Hepatocyte (in vitro differentiated cells): ENCODE data around the gene FAM163A. TPM values are rescaled to one million over a fixed set of nuclear protein-coding genes. Genes with fewer than 3 reads are reported as not detected.

Experiments used
- DNase-seq: peaks from one replicate; pipeline ENCODE4 v3.0.0-alpha.2; 2016; ENCODE audit warnings: low spot score
- H2AFZ ChIP-seq: fragments of 200-600 bp; sonication (generic); 2 replicates; pipeline ENCODE4 v1.6.0; 2016; ENCODE audit warnings: antibody characterized with exemption, mild to moderate bottlenecking
- H3K27ac ChIP-seq: fragments of 200-600 bp; sonication (generic); 2 replicates; pipeline ENCODE4 v1.5.1; 2016; ENCODE audit warnings: mild to moderate bottlenecking
- H3K27me3 ChIP-seq: fragments of 200-600 bp; sonication (generic); 2 replicates; pipeline ENCODE4 v1.6.1; 2016
- H3K36me3 ChIP-seq: fragments of 200-600 bp; sonication (generic); replicated peaks from 2 replicates; pipeline ENCODE4 v1.5.1; 2016; ENCODE audit warnings: low read depth; ENCODE audit not compliant: insufficient read depth
- H3K4me1 ChIP-seq: fragments of 200-600 bp; sonication (generic); 2 replicates; pipeline ENCODE4 v1.5.1; 2016; ENCODE audit warnings: mild to moderate bottlenecking, moderate library complexity; ENCODE audit not compliant: insufficient read depth
- H3K4me2 ChIP-seq: fragments of 200-600 bp; sonication (generic); 2 replicates; pipeline ENCODE4 v1.6.0; 2016
- H3K4me3 ChIP-seq: fragments of 200-600 bp; sonication (generic); 2 replicates; pipeline ENCODE4 v1.5.1; 2016; ENCODE audit warnings: mild to moderate bottlenecking
- H3K79me2 ChIP-seq: fragments of 200-600 bp; sonication (generic); 2 replicates; pipeline ENCODE4 v1.6.0; 2017; ENCODE audit warnings: mild to moderate bottlenecking
- H3K9me2 ChIP-seq: fragments of 200-600 bp; sonication (generic); replicated peaks from 2 replicates; pipeline ENCODE4 v1.6.0; 2017; ENCODE audit warnings: mild to moderate bottlenecking; ENCODE audit not compliant: insufficient read depth
- H3K9me3 ChIP-seq: fragments of 200-600 bp; sonication (generic); 2 replicates; pipeline ENCODE4 v1.5.1; 2016; ENCODE audit warnings: low read depth, mild to moderate bottlenecking
- H4K20me1 ChIP-seq: fragments of 200-600 bp; sonication (generic); 2 replicates; pipeline ENCODE4 v1.6.0; 2016; ENCODE audit warnings: mild to moderate bottlenecking; ENCODE audit not compliant: insufficient read depth, poor library complexity, severe bottlenecking
- EZH2 ChIP-seq: fragments of 200-600 bp; sonication (generic); IDR thresholded peaks from 2 replicates; pipeline ENCODE4 v1.6.1; 2016; ENCODE audit warnings: antibody characterized with exemption, mild to moderate bottlenecking, borderline replicate concordance
- EZH2phosphoT487 ChIP-seq: fragments of 200-600 bp; sonication (generic); IDR thresholded peaks from one replicate; pipeline ENCODE4 v1.6.1; 2018; ENCODE audit warnings: antibody characterized with exemption, mild to moderate bottlenecking, low read depth, moderate library complexity; ENCODE audit not compliant: unreplicated experiment, severe bottlenecking
- WGBS: methylation state at CpG from one replicate; pipeline ENCODE4 v1.1.6; 2016; ENCODE audit warnings: low lambda C conversion rate; ENCODE audit errors: missing lambda C conversion rate; 5-methylcytosine and 5-hydroxymethylcytosine counted together
- polyA plus RNA-seq: library from polyadenylated mRNA; unstranded; fragments of >200 nt; fragmentation: Nextera tagmentation; extraction: Ambion mirVana; gene quantifications from 2 replicates; pipeline ENCODE4 v1.2.1, GENCODE V29; 2016
- total RNA-seq: library from RNA; depleted of rRNA; stranded (reverse); fragments of >200 nt; gene quantifications from 2 replicates; pipeline ENCODE4 v1.2.3, GENCODE V29; 2014
- TF ChIP-seq, protein P1 (sequence below): fragments of 200-600 bp; sonication (generic); IDR thresholded peaks from 2 replicates; pipeline ENCODE4 v1.5.1; 2016; ENCODE audit warnings: antibody characterized with exemption, mild to moderate bottlenecking; ENCODE audit not compliant: poor library complexity

Gene FAM163A
- total and polyA plus RNA-seq, 2 experiments from 2014 or later: 0.43 to 0.87 TPM

DNA sequence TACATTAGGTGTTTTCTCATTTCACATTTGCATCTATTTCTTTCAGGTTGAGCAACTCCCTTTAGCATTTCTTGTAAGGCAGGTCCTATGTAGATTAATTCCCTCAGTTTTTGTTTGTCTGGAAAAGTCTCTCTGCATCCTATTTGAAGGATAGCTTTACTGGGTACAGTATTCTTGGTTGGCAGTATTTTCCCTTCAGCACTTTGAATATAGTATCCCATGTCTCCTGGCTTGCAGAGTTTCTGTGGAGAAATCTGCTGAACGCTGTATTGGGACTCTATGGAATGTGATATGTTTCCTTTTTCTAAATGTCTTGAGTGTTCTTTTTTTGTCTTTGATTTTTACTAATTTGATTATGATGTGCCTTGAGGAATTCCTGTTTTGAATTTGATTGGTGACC is 28.9 kb upstream of the FAM163A start:
- Histone ChIP-seq H3K4me1 (no peaks in the 10 kb centered on the region), H3K36me3 (no peaks in the 10 kb centered on the region), H3K4me3 (no peak overlapping the region), H3K9me2 (no peaks in the 10 kb centered on the region), H3K27ac (no peak overlapping the region), H3K79me2 (no peaks in the 10 kb centered on the region), H4K20me1 (no peaks in the 10 kb centered on the region), H3K27me3 (no peaks in the 10 kb centered on the region), H3K9me3 (no peaks in the 10 kb centered on the region), H3K4me2 (no peak overlapping the region), H2AFZ (no peak overlapping the region)
- WGBS: 76% methylated on average over 1 of the region's 1 CpG
- no peak for TF ChIP-seq EZH2phosphoT487
- TF ChIP-seq EZH2: no peak
- TF ChIP-seq, protein P1, sequence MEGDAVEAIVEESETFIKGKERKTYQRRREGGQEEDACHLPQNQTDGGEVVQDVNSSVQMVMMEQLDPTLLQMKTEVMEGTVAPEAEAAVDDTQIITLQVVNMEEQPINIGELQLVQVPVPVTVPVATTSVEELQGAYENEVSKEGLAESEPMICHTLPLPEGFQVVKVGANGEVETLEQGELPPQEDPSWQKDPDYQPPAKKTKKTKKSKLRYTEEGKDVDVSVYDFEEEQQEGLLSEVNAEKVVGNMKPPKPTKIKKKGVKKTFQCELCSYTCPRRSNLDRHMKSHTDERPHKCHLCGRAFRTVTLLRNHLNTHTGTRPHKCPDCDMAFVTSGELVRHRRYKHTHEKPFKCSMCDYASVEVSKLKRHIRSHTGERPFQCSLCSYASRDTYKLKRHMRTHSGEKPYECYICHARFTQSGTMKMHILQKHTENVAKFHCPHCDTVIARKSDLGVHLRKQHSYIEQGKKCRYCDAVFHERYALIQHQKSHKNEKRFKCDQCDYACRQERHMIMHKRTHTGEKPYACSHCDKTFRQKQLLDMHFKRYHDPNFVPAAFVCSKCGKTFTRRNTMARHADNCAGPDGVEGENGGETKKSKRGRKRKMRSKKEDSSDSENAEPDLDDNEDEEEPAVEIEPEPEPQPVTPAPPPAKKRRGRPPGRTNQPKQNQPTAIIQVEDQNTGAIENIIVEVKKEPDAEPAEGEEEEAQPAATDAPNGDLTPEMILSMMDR: no peak
- DNase-seq: no peak

DNA sequence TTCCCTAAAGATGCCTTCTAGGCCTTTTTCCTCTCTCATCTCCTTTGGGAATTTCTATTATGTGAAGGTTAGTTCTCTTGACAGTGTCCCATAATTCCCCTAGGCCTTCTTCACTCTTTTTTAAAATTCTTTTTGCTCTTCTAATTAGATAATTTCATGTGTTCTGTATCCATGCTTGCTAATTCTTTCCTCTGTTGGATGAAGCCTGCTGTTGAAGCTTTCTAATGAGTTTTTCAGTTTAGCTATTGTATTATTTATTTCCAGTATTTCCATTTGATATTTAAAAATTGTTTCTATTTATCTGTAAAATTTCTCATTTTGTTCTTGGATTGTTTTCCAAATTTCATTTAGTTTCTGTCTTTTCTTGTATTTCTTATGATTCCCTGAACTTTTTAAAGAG is 28.5 kb upstream of the FAM163A start:
- TF ChIP-seq EZH2phosphoT487: no peak
- no peak for TF ChIP-seq EZH2
- TF ChIP-seq, protein P1: no peak
- Histone ChIP-seq H3K4me1 (no peaks in the 10 kb centered on the region), H3K9me2 (no peaks in the 10 kb centered on the region), H3K9me3 (no peaks in the 10 kb centered on the region), H2AFZ (no peak overlapping the region), H3K27me3 (no peaks in the 10 kb centered on the region), H4K20me1 (no peaks in the 10 kb centered on the region), H3K27ac (no peak overlapping the region), H3K4me2 (no peak overlapping the region), H3K4me3 (no peak overlapping the region), H3K79me2 (no peaks in the 10 kb centered on the region), H3K36me3 (no peaks in the 10 kb centered on the region)
- DNase-seq: no peak

DNA sequence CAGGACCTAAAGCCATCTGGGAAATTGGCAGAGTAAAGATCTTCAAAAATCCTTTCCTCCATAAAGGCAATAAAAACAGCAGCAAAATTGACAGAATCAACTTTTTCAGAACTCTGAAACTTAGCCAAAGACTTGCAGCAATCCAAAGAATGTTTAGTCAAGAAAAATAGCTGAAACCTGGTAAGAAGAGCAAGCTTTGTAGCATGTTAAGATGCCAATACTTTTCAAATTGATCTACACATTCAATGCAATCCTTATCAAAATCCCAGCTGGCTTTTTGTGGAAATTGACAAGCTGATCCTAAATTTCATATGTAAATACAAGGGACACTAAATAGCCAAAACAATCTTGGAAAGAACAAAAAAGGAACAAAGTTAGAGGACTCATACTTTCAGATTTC is 23.8 kb upstream of the FAM163A start:
- no peak overlapping the region for H2AFZ ChIP-seq
- H3K4me3 ChIP-seq: no peak overlapping the region
- no peaks in the 10 kb centered on the region for H3K9me3 ChIP-seq
- H3K4me2 ChIP-seq: no peak overlapping the region
- H3K27me3 ChIP-seq: no peaks in the 10 kb centered on the region
- TF ChIP-seq EZH2phosphoT487: no peak
- no peak for TF ChIP-seq EZH2
- TF ChIP-seq, protein P1: no peak
- no peaks in the 10 kb centered on the region for H3K36me3 ChIP-seq
- no peak overlapping the region for H3K27ac ChIP-seq
- H3K4me1 ChIP-seq: no peaks in the 10 kb centered on the region
- H4K20me1 ChIP-seq: no peaks in the 10 kb centered on the region
- H3K79me2 ChIP-seq: no peaks in the 10 kb centered on the region
- H3K9me2 ChIP-seq: no peaks in the 10 kb centered on the region
- DNase-seq: no peak

DNA sequence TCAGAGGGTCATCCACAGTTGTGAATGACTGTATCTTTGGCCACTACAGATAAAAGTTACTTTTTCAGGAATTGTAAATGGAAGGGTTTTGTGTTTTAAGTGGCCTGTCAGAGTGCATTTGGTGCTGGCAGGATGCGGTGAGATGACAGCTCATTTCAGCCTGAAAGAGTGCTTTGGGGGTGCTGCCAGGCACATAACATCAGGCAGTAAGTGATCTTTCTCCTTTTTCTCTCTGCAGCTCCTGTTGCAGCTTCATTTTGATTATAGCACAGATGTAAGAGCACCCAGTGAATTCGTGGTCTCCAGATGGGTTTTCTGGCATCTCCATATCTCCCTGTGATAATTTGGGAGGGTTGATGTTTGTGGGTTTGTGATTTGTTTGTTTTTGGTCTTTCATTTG is 14.8 kb upstream of the FAM163A start:
- Histone ChIP-seq H4K20me1 (no peaks in the 10 kb centered on the region), H3K4me2 (no peak overlapping the region), H3K4me3 (no peak overlapping the region), H2AFZ (no peak overlapping the region), H3K27me3 (peaks cover 30% of the 10 kb centered on the region), H3K79me2 (no peaks in the 10 kb centered on the region), H3K4me1 (no peaks in the 10 kb centered on the region), H3K9me2 (no peaks in the 10 kb centered on the region), H3K27ac (no peak overlapping the region), H3K36me3 (no peaks in the 10 kb centered on the region), H3K9me3 (no peaks in the 10 kb centered on the region)
- WGBS: 58% methylated on average over 2 of the region's 2 CpGs
- TF ChIP-seq, protein P1: no peak
- TF ChIP-seq EZH2phosphoT487 (no peak), EZH2 (no peak)
- DNase-seq: no peak
